Effector memory CD8-positive, alpha-beta T cell (primary cell): Measurements from ENCODE around the gene G6PC3.
A peak's percentile ranks its signal among the peaks of the same experiment; 100 is the strongest.

Experiments
- ATAC-seq: fragments of 150-1000 bp; cut with Tn5 transposase; replicated peaks from 2 replicates; pipeline ENCODE4 v1.10.0; 2021; ENCODE audit warnings: mild to moderate bottlenecking, moderate library complexity
- DNase-seq, 3 experiments: peaks; one replicate each; pipeline ENCODE4 v3.0.0; 2021
- H3K27ac Mint-ChIP-seq, 2 donors: one replicate each; pipeline ENCODE4 v1.8.0; 2022; ENCODE audit warnings: mild to moderate bottlenecking in 2 of 2, mixed read lengths in 2 of 2, moderate library complexity in 2 of 2
- H3K27me3 Mint-ChIP-seq, 2 donors: one replicate each; pipeline ENCODE4 v1.8.0; 2022; ENCODE audit warnings: mixed read lengths in 2 of 2
- H3K36me3 Mint-ChIP-seq: one replicate; pipeline ENCODE4 v1.8.0; 2022; ENCODE audit warnings: mild to moderate bottlenecking, moderate library complexity, mixed read lengths; ENCODE audit not compliant: insufficient read depth
- H3K4me1 Mint-ChIP-seq, 2 donors: one replicate each; pipeline ENCODE4 v1.8.0; 2022; ENCODE audit warnings: low read depth in 2 of 2, mixed read lengths in 2 of 2
- H3K4me3 Mint-ChIP-seq, 2 donors: one replicate each; pipeline ENCODE4 v1.8.0; 2022; ENCODE audit warnings: mild to moderate bottlenecking in 2 of 2, mixed read lengths in 2 of 2, moderate library complexity in 2 of 2
- H3K9me3 Mint-ChIP-seq, 2 donors: one replicate each; pipeline ENCODE4 v1.8.0; 2022; ENCODE audit warnings: mixed read lengths in 2 of 2

G6PC3 gene

DNA sequence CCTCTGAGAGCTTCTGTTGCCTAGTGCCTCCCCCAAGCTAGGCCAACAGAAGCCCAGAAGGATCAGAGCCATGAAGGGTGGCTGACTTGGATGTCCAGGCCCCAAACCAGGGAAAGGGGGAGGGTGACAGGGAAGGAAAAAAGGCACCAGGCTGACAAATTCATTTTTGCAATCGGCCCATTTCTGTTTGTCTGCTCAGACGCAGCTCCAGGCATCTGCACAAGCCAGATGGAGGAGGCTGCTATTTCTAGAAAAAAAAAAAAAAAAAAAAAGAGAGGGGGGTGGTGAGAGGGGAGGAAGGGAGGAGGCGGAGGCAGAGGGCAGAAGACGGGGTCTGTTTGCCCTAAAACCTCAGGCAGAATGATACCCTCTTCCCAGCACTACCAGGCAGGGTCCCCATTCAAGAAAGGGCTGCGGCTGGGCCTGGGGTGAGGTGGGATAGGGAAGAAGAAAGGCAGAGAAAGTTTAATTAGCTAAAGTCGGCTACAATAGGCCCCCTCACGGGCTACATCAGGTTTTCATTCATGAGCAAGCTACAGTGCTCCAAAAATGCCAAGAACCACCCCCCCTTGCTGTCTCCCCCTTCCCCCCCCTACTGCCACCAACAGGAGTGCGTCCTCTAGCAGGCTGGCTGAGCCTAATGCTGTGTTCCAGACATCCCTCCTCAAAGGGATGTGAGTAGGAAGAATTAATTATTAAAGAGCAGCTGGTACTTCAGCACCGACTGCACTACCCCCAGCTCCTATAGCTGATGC, 50.5 kb downstream of the G6PC3 start:
- ATAC-seq (no peak), DNase-seq (no peak)
- H3K27ac Mint-ChIP-seq: peak overlapping the region; percentile 93 to 95
- no peaks in the 10 kb centered on the region for H3K27me3 Mint-ChIP-seq
- peaks cover 26% of the 10 kb centered on the region for H3K36me3 Mint-ChIP-seq
- H3K4me3 Mint-ChIP-seq: peak overlapping the region; percentile 89 to 92
- H3K4me1 Mint-ChIP-seq: peaks cover 45 to 51% of the 10 kb centered on the region in 2 donors
- H3K9me3 Mint-ChIP-seq: no peaks in the 10 kb centered on the region

DNA sequence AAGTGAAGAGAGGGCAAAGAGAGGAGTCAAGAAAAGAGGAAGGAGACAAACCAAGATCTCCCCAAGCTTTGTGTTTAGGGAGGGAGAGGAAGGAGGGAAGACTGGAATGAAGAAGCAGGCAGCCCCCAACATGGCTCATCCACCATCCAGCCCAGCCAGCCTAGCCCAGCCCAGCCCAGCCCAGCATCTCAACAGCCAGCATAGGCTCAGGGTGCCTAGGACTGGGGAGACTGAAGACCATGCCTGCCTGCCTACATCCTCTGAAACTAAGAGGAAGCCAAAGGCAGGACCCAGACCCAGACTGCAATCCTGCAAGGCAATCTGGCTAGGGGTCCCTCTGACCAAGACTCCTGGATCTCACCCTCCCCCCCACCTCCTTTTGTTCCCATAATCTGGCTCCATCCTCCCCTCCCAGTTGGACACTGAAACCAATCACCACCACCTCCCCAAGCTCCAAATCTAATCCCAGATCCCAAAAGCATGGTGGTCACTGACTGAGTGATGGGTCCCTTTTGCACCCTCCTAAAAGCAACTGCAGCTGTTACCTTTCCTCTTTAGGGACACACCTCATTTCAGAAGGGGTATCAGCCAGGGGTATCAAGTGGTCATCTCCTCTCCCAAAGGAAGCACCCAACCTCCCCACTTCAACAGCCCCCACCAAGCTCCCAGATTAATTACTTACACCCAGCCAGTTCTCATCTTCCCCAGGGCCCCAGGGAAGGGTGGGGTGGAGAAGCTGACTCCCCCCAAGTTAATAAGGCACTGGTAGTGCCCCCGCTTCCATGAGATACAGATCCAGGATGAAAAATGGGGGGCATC, 51.7 kb downstream of the G6PC3 start:
- ATAC-seq (no peak), DNase-seq (no peak)
- Mint-ChIP-seq H3K4me3 (peak overlapping the region; percentile 89 to 92), H3K36me3 (peaks cover 22% of the 10 kb centered on the region), H3K27me3 (no peaks in the 10 kb centered on the region), H3K9me3 (no peaks in the 10 kb centered on the region), H3K27ac (peak overlapping the region; percentile 93 to 95), H3K4me1 (peaks cover 35 to 46% of the 10 kb centered on the region in 2 donors)

DNA sequence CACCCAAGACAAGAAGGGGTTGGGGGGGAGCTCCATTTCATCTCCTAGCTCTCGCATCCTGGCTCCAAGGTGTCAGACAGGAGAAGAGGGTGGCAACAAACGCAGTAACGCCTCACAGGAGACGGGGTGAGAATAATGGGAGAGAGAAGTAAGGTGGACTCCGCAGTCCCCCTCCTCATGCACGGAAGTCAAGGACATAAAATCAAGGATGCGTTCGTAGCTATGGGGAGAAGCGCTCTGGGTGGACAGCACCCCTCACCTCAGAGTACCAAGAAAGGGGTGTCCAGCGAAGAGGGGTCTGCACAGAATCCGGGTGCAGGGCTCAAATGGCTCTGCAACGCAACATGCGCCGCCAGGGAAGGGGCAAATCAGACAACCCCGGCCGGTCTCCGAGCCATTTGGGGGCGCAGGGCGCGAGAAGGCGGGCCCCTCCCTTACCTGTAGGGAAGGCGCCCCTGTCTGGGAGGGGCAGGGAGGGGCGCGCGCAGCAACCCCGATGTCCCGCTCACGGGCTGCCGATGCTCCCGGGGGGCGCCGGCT, 52.4 kb downstream of the G6PC3 start:
- H3K9me3 Mint-ChIP-seq: no peaks in the 10 kb centered on the region
- H3K27ac Mint-ChIP-seq: peak overlapping the region; percentile 94 to 95
- H3K27me3 Mint-ChIP-seq: no peaks in the 10 kb centered on the region
- peaks cover 20% of the 10 kb centered on the region for H3K36me3 Mint-ChIP-seq
- H3K4me1 Mint-ChIP-seq: peaks cover 31 to 46% of the 10 kb centered on the region in 2 donors
- peak; percentile 18 for ATAC-seq
- peak overlapping the region; percentile 89 to 92 for H3K4me3 Mint-ChIP-seq
- DNase-seq: peak in 2 of 3 experiments; percentile 9 to 15

DNA sequence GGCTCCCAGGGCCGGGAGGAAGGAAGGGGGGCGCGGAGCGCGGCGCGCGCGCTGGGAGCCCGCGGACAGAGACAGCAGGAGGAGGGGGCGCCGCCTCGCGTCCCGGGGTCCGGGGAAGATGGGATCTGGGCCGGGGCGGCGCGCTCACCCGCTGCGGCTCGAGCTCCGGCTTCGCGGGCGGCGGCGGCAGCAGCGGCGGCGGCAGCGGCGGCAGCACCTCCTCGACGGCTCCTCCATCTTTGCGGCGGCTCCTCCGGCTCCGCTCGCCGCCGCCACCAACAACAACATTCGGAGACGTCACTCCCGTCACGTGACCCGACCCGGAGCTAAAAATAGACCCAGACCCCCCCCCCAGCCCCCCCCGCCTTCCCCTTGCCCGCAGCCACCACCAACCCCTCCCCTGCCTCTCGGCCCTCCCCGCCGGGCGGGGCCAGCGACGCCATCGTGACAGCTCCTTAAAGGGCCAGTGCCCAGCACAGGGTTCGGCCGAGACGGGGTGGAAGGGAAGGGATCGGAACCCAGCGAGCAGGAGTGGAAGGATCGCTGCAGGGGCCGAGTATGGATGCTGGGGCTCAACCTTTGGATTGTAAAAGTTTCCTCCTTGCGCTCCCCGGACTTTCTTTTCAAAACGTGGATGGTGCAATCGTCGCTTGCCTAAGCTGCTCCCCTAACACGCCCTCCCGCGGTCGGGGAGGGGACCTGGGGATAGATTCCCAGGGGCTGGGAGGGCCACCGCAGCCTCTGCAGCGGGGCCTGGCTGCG, 53.0 kb downstream of the G6PC3 start, which contains the start of gene HDAC5:
Gene HDAC5 (minus strand): TSS at position 286 of the 762 bp plus-strand sequence. CDS start 6,126 bp downstream, outside the sequence.
- Mint-ChIP-seq H3K36me3 (peaks cover 13% of the 10 kb centered on the region), H3K27me3 (peaks cover 4 to 6% of the 10 kb centered on the region in 2 donors), H3K9me3 (no peaks in the 10 kb centered on the region), H3K4me3 (peak within 1 kb of the TSS; percentile 89 to 92), H3K27ac (peak within 1 kb of the TSS; percentile 94 to 95), H3K4me1 (peaks cover 25 to 40% of the 10 kb centered on the region in 2 donors)
- peak; percentile 94 to 95 (median 94) for DNase-seq
- peak; percentile 92 for ATAC-seq

DNA sequence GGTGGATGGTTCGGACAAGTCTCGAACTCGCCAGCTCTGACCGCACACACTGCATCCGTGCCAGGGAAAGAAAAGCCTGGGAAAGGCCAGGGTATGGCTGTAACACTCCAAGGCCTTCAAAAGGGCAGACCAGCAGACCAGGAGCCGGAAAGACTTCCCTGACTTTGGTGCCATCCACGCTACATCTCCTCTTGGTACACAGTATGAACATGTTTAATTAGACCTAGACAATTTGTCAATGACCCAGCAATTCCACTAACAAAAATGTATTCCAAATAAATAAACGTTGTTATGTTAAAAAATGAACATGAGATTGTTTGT, 53.5 kb downstream of the G6PC3 start:
- peaks cover 6 to 9% of the 10 kb centered on the region in 2 donors for H3K27me3 Mint-ChIP-seq

More for the DNA sequence above, 53.5 kb downstream of the G6PC3 start:
- Mint-ChIP-seq H3K9me3 (no peaks in the 10 kb centered on the region), H3K27ac (peak overlapping the region; percentile 94 to 95), H3K4me1 (peaks cover 21 to 35% of the 10 kb centered on the region in 2 donors), H3K4me3 (peak overlapping the region; percentile 89 to 92), H3K36me3 (peaks cover 12% of the 10 kb centered on the region)
- ATAC-seq (no peak), DNase-seq (no peak)
